ENCODE results near the gene AOC2. TPM values are rescaled to one million over a fixed set of nuclear protein-coding genes. Genes with fewer than 3 reads are reported as not detected.

Gene AOC2
- total and polyA plus RNA-seq, 2 of the 13 experiments (the other 11 are each of a cell fraction or from before 2014, with no cell fraction given), result 1.2 to 3.3 TPM

- TF ChIP-seq BCL3 (CRISPR knock-in tag; IDR thresholded peaks at IDR 0.05), result peak; percentile 29; the same call in 1 of the 2 replicates
- TF ChIP-seq HOXA3 (CRISPR knock-in tag; IDR thresholded peaks at IDR 0.05), result peak; percentile 44; the same call in 1 of the 2 replicates
- 0 out of 2 replicates have a peak, but pooled peaks have one; percentile 27 for TF ChIP-seq ZNF333 (CRISPR knock-in tag; IDR thresholded peaks at IDR 0.05; ENCODE audit: borderline replicate concordance)
- no peak for TF ChIP-seq ZNF800 (CRISPR knock-in tag; IDR thresholded peaks at IDR 0.05)
- TF ChIP-seq ZNF546 (CRISPR knock-in tag; conservative IDR thresholded peaks at IDR 0.05), result no peak
- no peak for TF ChIP-seq ZBTB38 (CRISPR knock-in tag; IDR thresholded peaks at IDR 0.05)
- no peak for TF ChIP-seq RAD21 (CRISPR knock-in tag; IDR thresholded peaks at IDR 0.05)
- no peak for TF ChIP-seq PRDM15 (CRISPR knock-in tag; IDR thresholded peaks at IDR 0.05)
- TF ChIP-seq GMEB1 (CRISPR knock-in tag; IDR thresholded peaks at IDR 0.05; ENCODE audit: borderline replicate concordance), result peak; percentile 43
- no peak for TF ChIP-seq KLF13 (CRISPR knock-in tag; IDR thresholded peaks at IDR 0.05)
- TF ChIP-seq ZNF138 (CRISPR knock-in tag; IDR thresholded peaks at IDR 0.05; ENCODE audit: low read depth), result no peak
- no peak for TF ChIP-seq FOXC1 (CRISPR knock-in tag; IDR thresholded peaks at IDR 0.05; ENCODE audit: borderline replicate concordance)
- TF ChIP-seq ZNF17 (CRISPR knock-in tag; IDR thresholded peaks at IDR 0.05), result no peak
- TF ChIP-seq CEBPG (CRISPR knock-in tag; IDR thresholded peaks at IDR 0.05), result peak; percentile 57
- TF ChIP-seq TCF7L2 (IDR thresholded peaks at IDR 0.05; ENCODE audit: low read depth, low read length), result no peak
- no peak for TF ChIP-seq ZNF513 (CRISPR knock-in tag; conservative IDR thresholded peaks at IDR 0.05)
- 0 out of 2 replicates have a peak, but pooled peaks have one; percentile 48 for TF ChIP-seq ONECUT2 (CRISPR knock-in tag; IDR thresholded peaks at IDR 0.05)
- TF ChIP-seq MXD1 (CRISPR knock-in tag; IDR thresholded peaks at IDR 0.05), result no peak
Measured at GRCh38 chr17:42866631-42867575, 22.5 kb downstream of the AOC2 start (continued).

Measured in HepG2 (cell line).